ENCODE results near the gene CREM. TPM values are rescaled to one million over a fixed set of nuclear protein-coding genes. Genes with fewer than 3 reads are reported as not detected.
"Not testable (repeated sequence)": the region's sequence is repeated elsewhere in the genome, so short reads cannot be mapped to it uniquely, and the experiment has no call there.

Gene CREM
- total and polyA plus RNA-seq, 2 experiments from 2014 or later = 40.9 to 43.8 TPM

DNA sequence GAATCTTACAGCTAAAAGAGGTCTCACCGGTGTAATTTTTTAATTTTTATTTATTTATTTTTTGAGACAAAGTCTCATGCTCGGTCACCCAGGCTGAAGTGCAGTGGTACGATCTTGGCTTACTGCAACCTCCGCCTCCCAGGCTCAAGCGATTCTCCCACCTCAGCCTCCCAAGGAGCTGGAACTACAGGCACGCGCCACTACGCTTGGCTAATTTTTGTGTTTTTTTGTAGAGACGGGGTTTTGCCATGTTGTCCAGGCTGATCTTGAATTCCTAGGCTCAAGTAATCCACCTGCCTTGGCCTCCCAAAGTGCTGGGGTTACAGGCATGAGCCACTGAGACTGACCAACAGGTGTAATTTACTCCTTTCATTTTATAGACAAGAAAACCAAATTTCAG, 90.3 kb downstream of the CREM start:
- H3K79me2 ChIP-seq (replicated peaks; ENCODE audit: insufficient read depth); H3K9me2 ChIP-seq (ENCODE audit: insufficient read depth); H3K36me3 Mint-ChIP-seq (ENCODE audit: low read depth); H3K27ac Mint-ChIP-seq; H3K4me3 ChIP-seq; H2AFZ ChIP-seq; H3F3A ChIP-seq (replicated peaks; ENCODE audit: low read depth); H3K4me1 ChIP-seq (ENCODE audit: insufficient read depth); H3K4me2 ChIP-seq; H3K27me3 ChIP-seq (ENCODE audit: insufficient read depth); H3K27ac ChIP-seq (ENCODE audit: low read depth); H3K27me3 Mint-ChIP-seq (ENCODE audit: insufficient read depth, low read depth, poor library complexity); ATAC-seq; DNase-seq (ENCODE audit: low spot score); H4K20me1 ChIP-seq (replicated peaks; ENCODE audit: insufficient read depth); H3K4me3 Mint-ChIP-seq; H3K9me3 Mint-ChIP-seq; H3K36me3 ChIP-seq (ENCODE audit: insufficient read depth): not testable (repeated sequence)
- H3K4me1 Mint-ChIP-seq = peaks cover 12% of the 10 kb centered on the region

DNA sequence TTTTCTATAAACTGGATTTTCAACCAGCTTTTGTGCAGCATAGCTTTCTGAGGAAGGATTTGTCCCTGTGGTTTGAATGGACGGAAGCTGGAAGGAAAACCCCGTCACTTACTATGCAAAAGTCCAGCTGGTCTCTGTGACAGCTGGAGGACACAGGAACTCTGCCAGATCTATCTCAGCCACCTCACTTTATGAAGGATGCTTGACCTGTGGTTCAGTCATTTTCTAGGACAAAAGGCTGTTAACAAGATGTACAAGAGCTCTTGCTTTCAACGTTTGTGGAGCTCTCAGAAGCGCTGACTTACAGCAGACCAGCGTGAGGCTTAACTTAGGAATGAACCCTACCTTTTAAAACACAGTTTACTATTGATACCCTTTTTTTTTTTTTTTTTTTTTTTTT, 90.8 kb downstream of the CREM start:
- peaks cover 7% of the 10 kb centered on the region for H3K4me1 Mint-ChIP-seq
- no peaks in the 10 kb centered on the region for H3K36me3 ChIP-seq (ENCODE audit: insufficient read depth)
- H3K4me2 ChIP-seq = no peak overlapping the region
- H3K4me3 ChIP-seq = no peak overlapping the region
- DNase-seq (ENCODE audit: low spot score) (no peak), ATAC-seq (no peak)
- peaks cover 6% of the 10 kb centered on the region for H3K27me3 Mint-ChIP-seq (ENCODE audit: insufficient read depth, low read depth, poor library complexity)
- H3K27me3 ChIP-seq (ENCODE audit: insufficient read depth) = no peaks in the 10 kb centered on the region
- no peaks in the 10 kb centered on the region for H4K20me1 ChIP-seq (replicated peaks; ENCODE audit: insufficient read depth)
- no peaks in the 10 kb centered on the region for H3K79me2 ChIP-seq (replicated peaks; ENCODE audit: insufficient read depth)
- H3K27ac Mint-ChIP-seq = no peak overlapping the region
- H3K9me2 ChIP-seq (ENCODE audit: insufficient read depth) = no peaks in the 10 kb centered on the region
- no peak overlapping the region for H2AFZ ChIP-seq
- no peaks in the 10 kb centered on the region for H3F3A ChIP-seq (replicated peaks; ENCODE audit: low read depth)
- no peak overlapping the region for H3K27ac ChIP-seq (ENCODE audit: low read depth)
- no peak overlapping the region for H3K4me3 Mint-ChIP-seq
- peaks cover 3% of the 10 kb centered on the region for H3K4me1 ChIP-seq (ENCODE audit: insufficient read depth)
- no peaks in the 10 kb centered on the region for H3K9me3 Mint-ChIP-seq
- H3K36me3 Mint-ChIP-seq (ENCODE audit: low read depth) = no peaks in the 10 kb centered on the region
- TF ChIP-seq, protein P1, sequence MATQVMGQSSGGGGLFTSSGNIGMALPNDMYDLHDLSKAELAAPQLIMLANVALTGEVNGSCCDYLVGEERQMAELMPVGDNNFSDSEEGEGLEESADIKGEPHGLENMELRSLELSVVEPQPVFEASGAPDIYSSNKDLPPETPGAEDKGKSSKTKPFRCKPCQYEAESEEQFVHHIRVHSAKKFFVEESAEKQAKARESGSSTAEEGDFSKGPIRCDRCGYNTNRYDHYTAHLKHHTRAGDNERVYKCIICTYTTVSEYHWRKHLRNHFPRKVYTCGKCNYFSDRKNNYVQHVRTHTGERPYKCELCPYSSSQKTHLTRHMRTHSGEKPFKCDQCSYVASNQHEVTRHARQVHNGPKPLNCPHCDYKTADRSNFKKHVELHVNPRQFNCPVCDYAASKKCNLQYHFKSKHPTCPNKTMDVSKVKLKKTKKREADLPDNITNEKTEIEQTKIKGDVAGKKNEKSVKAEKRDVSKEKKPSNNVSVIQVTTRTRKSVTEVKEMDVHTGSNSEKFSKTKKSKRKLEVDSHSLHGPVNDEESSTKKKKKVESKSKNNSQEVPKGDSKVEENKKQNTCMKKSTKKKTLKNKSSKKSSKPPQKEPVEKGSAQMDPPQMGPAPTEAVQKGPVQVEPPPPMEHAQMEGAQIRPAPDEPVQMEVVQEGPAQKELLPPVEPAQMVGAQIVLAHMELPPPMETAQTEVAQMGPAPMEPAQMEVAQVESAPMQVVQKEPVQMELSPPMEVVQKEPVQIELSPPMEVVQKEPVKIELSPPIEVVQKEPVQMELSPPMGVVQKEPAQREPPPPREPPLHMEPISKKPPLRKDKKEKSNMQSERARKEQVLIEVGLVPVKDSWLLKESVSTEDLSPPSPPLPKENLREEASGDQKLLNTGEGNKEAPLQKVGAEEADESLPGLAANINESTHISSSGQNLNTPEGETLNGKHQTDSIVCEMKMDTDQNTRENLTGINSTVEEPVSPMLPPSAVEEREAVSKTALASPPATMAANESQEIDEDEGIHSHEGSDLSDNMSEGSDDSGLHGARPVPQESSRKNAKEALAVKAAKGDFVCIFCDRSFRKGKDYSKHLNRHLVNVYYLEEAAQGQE (IDR thresholded peaks at IDR 0.05; ENCODE audit: unreplicated experiment) = no peak
- TF ChIP-seq JUNB (IDR thresholded peaks at IDR 0.05; ENCODE audit: unreplicated experiment) = no peak
- TF ChIP-seq CTCF (conservative IDR thresholded peaks at IDR 0.05; ENCODE audit: low read depth in 2 of 2) = no peak
- TF ChIP-seq ZNF331 (CRISPR knock-in tag; IDR thresholded peaks at IDR 0.05; ENCODE audit: low read depth) = no peak
- no peak for TF ChIP-seq ETS1 (IDR thresholded peaks at IDR 0.05)
- TF ChIP-seq STAT1 (IDR thresholded peaks at IDR 0.05; ENCODE audit: unreplicated experiment) = no peak
- no peak for TF ChIP-seq POLR2AphosphoS5 (IDR thresholded peaks at IDR 0.05; ENCODE audit: low read depth)
- no peak for TF ChIP-seq ZNF462 (CRISPR knock-in tag; IDR thresholded peaks at IDR 0.05)
- no peak for TF ChIP-seq EZH2 (IDR thresholded peaks at IDR 0.05; ENCODE audit: low read depth, unreplicated experiment)
- TF ChIP-seq ZNF114 (CRISPR knock-in tag; IDR thresholded peaks at IDR 0.05) = no peak
- TF ChIP-seq NANOG (IDR thresholded peaks at IDR 0.05; ENCODE audit: borderline replicate concordance) = no peak

Data from GM23338 (cell line).